ENCODE measurements around the gene FMN1.

Gene FMN1

DNA sequence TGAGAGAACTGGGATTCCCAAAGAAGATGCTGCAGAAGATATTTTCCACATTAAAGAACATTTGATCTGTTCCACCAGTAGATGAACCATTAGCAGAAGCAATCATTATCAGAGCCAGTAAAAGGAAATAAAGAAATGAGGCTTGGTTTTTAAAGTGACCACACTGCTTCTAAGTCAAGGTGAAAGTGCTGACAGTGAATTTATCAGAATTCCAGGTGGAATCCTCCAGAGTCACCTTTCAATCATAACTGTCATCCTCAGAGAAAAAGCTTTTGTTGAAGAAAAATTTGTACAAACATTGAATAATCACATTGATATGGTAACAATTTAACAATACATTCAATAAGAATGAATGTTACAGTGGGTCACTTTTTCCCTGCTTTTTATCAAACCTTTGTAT, 376.9 kb downstream of the FMN1 start:
- DNase-seq = no peak

DNA sequence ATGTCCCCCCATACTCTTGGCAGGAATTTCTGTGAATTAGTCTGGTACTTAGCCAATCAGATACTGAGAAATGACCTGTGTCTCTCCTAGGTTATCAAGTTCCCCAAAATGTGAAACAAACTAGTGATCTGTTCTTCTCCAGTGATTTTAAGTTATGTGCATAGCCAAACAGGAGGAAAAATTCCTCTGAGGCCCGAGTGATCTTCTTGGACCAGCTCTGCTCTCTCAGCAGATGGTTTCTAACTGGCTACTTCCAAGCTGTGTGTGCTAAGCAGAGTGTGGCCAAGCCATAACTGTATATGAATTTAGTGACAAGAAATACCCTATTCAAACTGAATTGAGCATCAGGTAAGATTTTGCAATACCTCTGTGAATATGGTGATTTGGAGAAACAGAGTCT, 387.2 kb downstream of the FMN1 start:
- DNase-seq = no peak

GRCh38 chr15:32803631-32804030, 390.9 kb downstream of the FMN1 start:
- no peak for DNase-seq

- DNase-seq = no peak
Observed at GRCh38 chr15:32802286-32802936, 392.1 kb downstream of the FMN1 start.

DNA sequence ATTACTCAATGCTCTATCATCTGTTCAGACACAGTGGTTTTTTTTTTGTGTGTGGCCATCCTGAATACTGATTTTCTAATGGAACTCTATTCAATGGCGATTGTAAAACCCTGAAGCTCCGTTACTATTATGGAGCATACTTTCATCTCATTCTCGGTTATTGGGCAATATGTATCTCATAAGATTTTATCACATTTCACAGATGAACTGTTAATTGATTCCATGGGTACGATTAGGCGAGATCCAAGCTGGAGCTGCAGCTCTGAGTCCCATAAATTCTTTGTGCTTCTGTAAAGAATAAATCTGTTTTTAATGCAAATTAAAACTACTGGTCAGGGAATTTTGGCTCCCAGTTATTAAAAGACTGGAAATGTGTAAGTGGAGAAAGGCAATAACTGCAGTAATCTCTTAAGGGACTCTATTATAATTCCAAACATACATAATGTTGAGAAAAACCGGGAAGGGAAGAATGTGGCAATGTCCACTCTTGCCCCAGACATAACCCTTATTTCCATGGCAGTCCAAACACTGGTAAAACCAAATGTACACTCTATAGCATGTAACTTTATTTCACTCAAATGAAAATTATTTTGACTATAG, 394.5 kb downstream of the FMN1 start:
- no peak for DNase-seq

GRCh38 chr15:32796856-32797255, 397.7 kb downstream of the FMN1 start:
- no peak for DNase-seq

GRCh38 chr15:32794973-32795372, 399.5 kb downstream of the FMN1 start:
- no peak for DNase-seq

DNA sequence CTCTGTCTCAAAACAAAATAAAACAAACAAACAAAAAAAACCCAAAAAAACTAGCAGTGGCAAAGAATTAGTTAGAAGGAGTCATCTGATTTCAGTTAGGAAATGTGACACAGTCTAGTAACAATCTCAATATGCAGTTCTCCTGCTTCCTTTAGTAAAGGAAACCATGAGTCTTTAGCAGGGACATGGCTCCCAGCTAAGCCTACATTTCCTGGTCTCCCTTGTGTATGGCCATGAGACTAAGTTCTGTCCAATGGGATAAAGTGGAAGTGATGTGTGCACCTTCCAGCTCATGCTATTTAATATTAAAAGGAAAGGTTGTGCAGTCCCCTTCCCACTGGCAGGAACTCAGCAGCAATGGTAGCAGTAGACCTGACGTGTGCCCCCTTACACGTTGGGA, 402.1 kb downstream of the FMN1 start:
- DNase-seq = no peak

DNA sequence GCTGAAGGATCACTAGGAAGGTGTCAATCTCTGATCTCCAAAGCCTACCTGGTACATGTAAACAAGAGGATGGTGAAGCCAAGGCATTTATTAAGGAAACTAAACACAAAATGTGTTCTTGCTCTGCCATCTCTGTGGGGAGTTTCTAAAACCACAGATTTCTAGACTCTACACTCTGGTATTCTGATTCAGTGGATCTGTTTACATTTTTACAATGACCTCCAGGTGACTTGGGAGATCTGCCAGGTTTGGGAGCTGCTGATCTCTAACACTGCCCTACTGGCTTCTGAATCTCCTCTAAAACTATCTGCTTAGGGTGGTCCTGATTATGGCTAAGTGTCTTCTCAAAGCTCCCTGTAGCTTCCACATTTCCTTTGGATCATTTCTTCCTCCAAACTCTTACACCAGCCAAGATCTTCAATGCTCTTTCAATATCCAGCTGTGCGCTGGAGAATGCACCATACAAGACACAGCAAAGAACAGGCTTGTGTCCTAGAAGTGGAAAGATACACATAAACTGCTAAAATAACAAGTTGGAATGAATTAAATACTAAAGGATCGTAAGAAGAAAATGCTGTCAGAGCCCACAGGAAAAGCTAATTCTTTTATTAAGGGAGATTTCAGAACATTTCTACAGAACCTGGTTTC, 404.0 kb downstream of the FMN1 start:
- DNase-seq = no peak

- no peak for DNase-seq
Observed at GRCh38 chr15:32787949-32788348, 406.6 kb downstream of the FMN1 start.

DNA sequence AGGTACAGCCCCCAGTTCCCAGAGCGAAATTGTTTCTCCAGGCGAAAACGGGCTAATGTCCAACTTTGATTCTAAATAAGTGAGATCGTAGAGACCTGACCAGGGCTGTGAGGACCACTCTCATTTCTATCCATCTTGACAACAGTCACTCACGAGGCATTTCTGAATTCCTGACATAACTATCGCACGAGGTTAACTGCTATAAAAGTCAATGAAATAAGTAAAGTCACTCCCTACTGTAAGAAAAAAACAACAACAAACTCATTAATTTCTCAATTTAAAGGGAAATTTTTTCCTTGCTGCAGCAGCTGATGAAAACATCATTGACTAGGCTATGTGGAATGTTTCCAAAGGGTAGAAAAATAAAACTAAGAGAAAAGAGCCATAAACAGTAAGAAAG, 407.6 kb downstream of the FMN1 start:
- DNase-seq = no peak

- DNase-seq = no peak
Observed at GRCh38 chr15:32784581-32784980, 409.9 kb downstream of the FMN1 start.

DNA sequence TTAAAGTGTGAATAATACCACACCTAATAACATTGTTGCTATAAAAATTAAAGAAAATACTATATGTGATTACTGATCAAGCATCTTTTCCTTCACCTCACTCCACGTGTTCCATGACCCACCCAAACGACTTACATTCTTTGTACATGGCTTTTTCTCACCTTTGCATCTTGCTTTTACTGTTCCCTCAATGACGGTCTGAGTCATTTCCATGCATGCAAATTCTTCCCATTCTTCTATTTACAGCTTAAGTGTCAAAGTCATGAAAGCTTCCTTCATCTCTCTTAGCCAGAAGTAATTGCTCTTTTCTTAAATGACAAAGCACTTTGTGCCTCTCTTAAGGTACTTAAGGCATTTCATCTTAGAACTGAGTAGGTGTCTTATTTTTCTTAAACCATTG, 412.7 kb downstream of the FMN1 start:
- DNase-seq = no peak

- DNase-seq = no peak
Observed at GRCh38 chr15:32778391-32779176, 415.9 kb downstream of the FMN1 start.

- DNase-seq = no peak
Observed at GRCh38 chr15:32775103-32775502, 419.4 kb downstream of the FMN1 start.

DNA sequence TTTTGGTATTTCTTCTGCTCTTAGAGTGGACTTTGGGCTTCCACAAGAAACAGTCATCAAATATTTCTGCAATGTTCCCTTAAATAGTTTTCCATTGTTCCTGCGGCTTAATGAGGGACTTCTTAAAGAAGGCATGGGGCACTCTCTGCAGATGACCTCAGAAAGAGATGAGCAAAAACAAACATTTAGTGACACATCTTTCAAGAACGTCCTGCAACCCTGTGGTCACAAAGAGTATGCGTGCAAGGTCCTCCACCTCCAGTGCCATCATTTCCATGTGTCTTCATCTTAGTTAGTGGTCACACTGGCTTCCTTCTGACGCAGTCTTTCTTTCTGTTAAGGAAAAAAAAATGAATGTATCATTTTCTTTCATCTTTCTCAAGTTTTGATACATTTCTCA, 420.5 kb downstream of the FMN1 start:
- DNase-seq = no peak

GRCh38 chr15:32767236-32767635, 427.3 kb downstream of the FMN1 start:
- DNase-seq = no peak

DNA sequence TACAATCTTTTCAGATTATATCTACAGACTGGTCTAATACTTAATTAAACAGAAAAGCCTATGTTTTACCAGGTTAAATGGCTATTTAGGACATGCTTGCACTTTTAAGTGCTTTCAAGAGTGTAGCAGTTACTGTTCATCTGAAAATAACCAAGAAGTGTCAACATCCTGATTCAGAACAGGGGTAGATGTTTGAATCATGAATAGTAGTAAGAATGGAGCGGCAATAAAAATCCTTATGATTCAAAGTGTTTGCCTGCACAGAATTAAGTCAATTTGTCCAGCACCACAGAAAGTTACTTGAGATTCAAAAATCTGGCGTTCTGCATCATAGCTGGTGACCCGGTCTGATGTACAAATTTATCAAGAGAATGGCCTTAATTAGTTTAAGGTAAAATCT, 428.4 kb downstream of the FMN1 start:
- no peak for DNase-seq

DNA sequence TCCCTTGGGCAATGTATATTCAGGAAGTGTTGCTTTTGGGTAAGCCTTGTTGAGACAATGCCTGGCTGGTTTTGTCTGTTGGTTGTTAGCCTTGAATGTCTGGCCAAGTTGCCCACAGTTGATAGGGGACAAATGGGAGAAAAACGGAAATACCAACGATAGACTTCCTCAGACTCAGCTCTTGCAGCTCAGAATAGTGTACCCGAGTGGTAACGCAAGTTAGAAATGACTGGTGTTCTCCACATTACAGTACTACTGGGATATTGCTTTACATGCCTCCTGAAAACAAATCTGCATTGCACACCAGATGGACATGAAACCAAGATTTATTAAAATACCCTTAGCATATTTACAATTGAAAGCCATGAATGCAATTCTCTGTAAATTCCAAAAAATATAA, 429.3 kb downstream of the FMN1 start:
- DNase-seq = no peak

- no peak for DNase-seq
Observed at GRCh38 chr15:32763295-32763694, 431.2 kb downstream of the FMN1 start.

DNA sequence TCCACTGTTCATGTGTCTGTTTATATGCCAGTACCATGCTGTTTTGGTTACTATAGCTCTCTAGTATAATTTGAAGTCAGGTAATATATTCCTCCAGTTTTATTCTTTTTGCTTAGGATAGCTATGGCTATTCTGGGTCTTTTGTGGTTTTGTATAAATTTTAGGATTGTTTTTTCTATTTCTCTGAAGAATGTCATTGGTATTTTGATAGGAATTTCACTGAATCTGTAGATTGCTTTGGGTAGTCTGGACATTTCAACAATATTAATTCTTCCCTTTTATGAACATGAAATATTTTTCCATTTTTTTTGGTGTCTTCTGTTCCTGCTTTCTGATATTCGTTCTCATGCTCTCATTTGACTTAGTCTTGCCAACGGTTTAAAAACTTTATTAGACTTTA, 437.1 kb downstream of the FMN1 start:
- no peak for DNase-seq

DNA sequence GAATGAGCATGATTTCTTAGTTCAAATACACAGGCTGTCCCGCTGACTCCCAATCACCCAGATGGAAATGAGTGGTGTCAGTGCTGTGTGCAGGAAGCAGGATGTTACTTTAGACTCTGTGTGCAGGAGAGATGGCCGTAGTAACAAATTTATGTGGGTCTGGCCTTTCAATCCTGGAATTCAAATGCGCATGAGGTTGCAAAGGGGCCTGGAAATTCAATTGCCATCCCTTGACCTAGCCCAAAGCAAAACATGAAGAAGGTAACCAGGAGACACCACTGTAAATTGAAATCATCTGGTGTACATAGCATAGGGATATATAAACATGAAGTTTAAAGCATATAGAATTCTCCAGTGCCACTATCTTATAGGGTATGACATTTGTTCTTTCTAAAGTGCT, 443.5 kb downstream of the FMN1 start:
- no peak for DNase-seq

DNA sequence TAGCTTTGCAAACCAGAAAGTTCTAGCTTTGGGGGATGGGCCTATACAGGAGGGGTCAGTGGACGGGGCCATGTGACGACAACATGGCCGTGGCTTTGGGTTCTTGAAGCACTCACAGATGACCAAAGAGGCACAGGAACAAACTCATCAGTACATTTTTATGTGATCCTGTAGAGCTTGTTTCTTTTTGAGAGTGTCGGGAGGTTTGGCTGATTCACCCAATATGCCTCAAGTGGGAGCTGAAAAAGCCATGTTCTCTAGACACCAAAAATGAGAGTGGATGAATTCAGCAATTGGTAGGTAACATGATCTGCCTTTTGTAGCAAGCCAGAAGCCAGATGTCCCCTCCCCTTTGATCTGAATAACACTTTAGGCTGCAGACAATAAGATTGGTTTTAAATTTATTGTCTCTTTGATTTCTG, 446.6 kb downstream of the FMN1 start:
- no peak for DNase-seq
